Measurements from ENCODE around the gene MRAP. TPM values are rescaled to one million over a fixed set of nuclear protein-coding genes. Genes with fewer than 3 reads are reported as not detected.

The MRAP gene
- total and polyA plus RNA-seq, 2 donors from 2014 or later: not detected

- Histone ChIP-seq H3K36me3 (ENCODE audit: control insufficient read depth in 2 of 3, insufficient read depth in 3 of 3, low read length in 3 of 3) (peaks cover 2 to 49% (median 7%) of the 10 kb centered on the region in 3 donors), H3K27me3 (ENCODE audit: control insufficient read depth, insufficient read depth, low read length) (no peaks in the 10 kb centered on the region), H3K9ac (ENCODE audit: low read length in 3 of 3) (no peak overlapping the region), H3K27ac (ENCODE audit: low read depth in 2 of 2, low read length in 2 of 2) (no peak overlapping the region), H3K4me3 (ENCODE audit: low read length in 3 of 3) (no peak overlapping the region), H3K9me3 (ENCODE audit: control insufficient read depth in 2 of 3, insufficient read depth in 1 of 3, low read length in 3 of 3) (no peaks in the 10 kb centered on the region), H3K4me1 (ENCODE audit: control insufficient read depth in 2 of 3, insufficient read depth in 2 of 3, low read depth in 1 of 3, low read length in 3 of 3) (peaks cover 0 to 2% (median 0%) of the 10 kb centered on the region in 3 donors)
- no peak for TF ChIP-seq CTCF (IDR thresholded peaks at IDR 0.05; ENCODE audit: borderline replicate concordance, extremely low read depth, insufficient read depth)
- DNase-seq (peak in 1 of 5 donors; percentile 19), FAIRE-seq (no peak)
- intact Hi-C loops (cut with DNase I): no loop called here
Observed at GRCh38 chr21:32315511-32316281, 17.0 kb downstream of the MRAP start.

- Histone ChIP-seq H3K27ac (ENCODE audit: low read depth in 2 of 2, low read length in 2 of 2) (no peak overlapping the region), H3K4me1 (ENCODE audit: control insufficient read depth in 2 of 3, insufficient read depth in 2 of 3, low read depth in 1 of 3, low read length in 3 of 3) (peaks cover 0 to 2% (median 0%) of the 10 kb centered on the region in 3 donors)
- intact Hi-C loops (cut with DNase I): no loop called here
Observed at GRCh38 chr21:32316361-32317215, 17.9 kb downstream of the MRAP start.

GRCh38 chr21:32317726-32318125 lies 19.1 kb downstream of the MRAP start:
- H3K9me3 ChIP-seq (ENCODE audit: control insufficient read depth in 2 of 3, insufficient read depth in 1 of 3, low read length in 3 of 3): no peaks in the 10 kb centered on the region
- DNase-seq (no peak), FAIRE-seq (no peak)
- intact Hi-C loops (cut with DNase I): no loop called here
- peaks cover 2 to 55% (median 12%) of the 10 kb centered on the region in 3 donors for H3K36me3 ChIP-seq (ENCODE audit: control insufficient read depth in 2 of 3, insufficient read depth in 3 of 3, low read length in 3 of 3)
- H3K27ac ChIP-seq (ENCODE audit: low read depth in 2 of 2, low read length in 2 of 2): no peak overlapping the region
- no peaks in the 10 kb centered on the region for H3K27me3 ChIP-seq (ENCODE audit: control insufficient read depth, insufficient read depth, low read length)
- no peak overlapping the region for H3K9ac ChIP-seq (ENCODE audit: low read length in 3 of 3)
- no peak for TF ChIP-seq CTCF (IDR thresholded peaks at IDR 0.05; ENCODE audit: borderline replicate concordance, extremely low read depth, insufficient read depth)
- no peak overlapping the region for H3K4me3 ChIP-seq (ENCODE audit: low read length in 3 of 3)
- H3K4me1 ChIP-seq (ENCODE audit: control insufficient read depth in 2 of 3, insufficient read depth in 2 of 3, low read depth in 1 of 3, low read length in 3 of 3): peaks cover 0 to 2% (median 0%) of the 10 kb centered on the region in 3 donors

More at GRCh38 chr21:32316361-32317215, 17.9 kb downstream of the MRAP start:
- TF ChIP-seq CTCF (IDR thresholded peaks at IDR 0.05; ENCODE audit: borderline replicate concordance, extremely low read depth, insufficient read depth): no peak
- H3K4me3 ChIP-seq (ENCODE audit: low read length in 3 of 3): no peak overlapping the region
- H3K9ac ChIP-seq (ENCODE audit: low read length in 3 of 3): no peak overlapping the region
- H3K36me3 ChIP-seq (ENCODE audit: control insufficient read depth in 2 of 3, insufficient read depth in 3 of 3, low read length in 3 of 3): peaks cover 2 to 49% (median 7%) of the 10 kb centered on the region in 3 donors
- H3K9me3 ChIP-seq (ENCODE audit: control insufficient read depth in 2 of 3, insufficient read depth in 1 of 3, low read length in 3 of 3): no peaks in the 10 kb centered on the region
- H3K27me3 ChIP-seq (ENCODE audit: control insufficient read depth, insufficient read depth, low read length): no peaks in the 10 kb centered on the region
- no peak for DNase-seq
- no peak for FAIRE-seq
